ENCODE data around the gene SLC12A7.
"Not testable (repeated sequence)": the region's sequence is repeated elsewhere in the genome, so short reads cannot be mapped to it uniquely, and the experiment has no call there.

SLC12A7 gene

GRCh38 chr5:1034986-1035385 is 76.9 kb downstream of the SLC12A7 start:
- no peak for DNase-seq (ENCODE audit: low read depth)

GRCh38 chr5:1034421-1034905 is 77.4 kb downstream of the SLC12A7 start:
- DNase-seq (ENCODE audit: low read depth): no peak

GRCh38 chr5:1033606-1034420 is 78.0 kb downstream of the SLC12A7 start:
- DNase-seq (ENCODE audit: low read depth): no peak

GRCh38 chr5:1033178-1033577 is 78.7 kb downstream of the SLC12A7 start:
- no peak for DNase-seq (ENCODE audit: low read depth)

GRCh38 chr5:1032551-1033027 is 79.3 kb downstream of the SLC12A7 start:
- DNase-seq (ENCODE audit: low read depth): no peak

- no peak for DNase-seq (ENCODE audit: low read depth)
Observed at GRCh38 chr5:1032011-1032410, 79.9 kb downstream of the SLC12A7 start.

- DNase-seq (ENCODE audit: low read depth): no peak
Observed at GRCh38 chr5:1031306-1031959, 80.4 kb downstream of the SLC12A7 start.

- DNase-seq (ENCODE audit: low read depth): no peak
Observed at GRCh38 chr5:1030801-1031271, 81.0 kb downstream of the SLC12A7 start.

- no peak for DNase-seq (ENCODE audit: low read depth)
Observed at GRCh38 chr5:1029945-1030625, 81.8 kb downstream of the SLC12A7 start.

GRCh38 chr5:1029282-1029944 is 82.5 kb downstream of the SLC12A7 start:
- no peak for DNase-seq (ENCODE audit: low read depth)

- no peak for DNase-seq (ENCODE audit: low read depth)
Observed at GRCh38 chr5:1028481-1029281, 83.2 kb downstream of the SLC12A7 start.

- no peak for DNase-seq (ENCODE audit: low read depth)
Observed at GRCh38 chr5:1027631-1028441, 84.0 kb downstream of the SLC12A7 start.

GRCh38 chr5:1026700-1027621 is 84.9 kb downstream of the SLC12A7 start:
- DNase-seq (ENCODE audit: low read depth): no peak

GRCh38 chr5:1021969-1022336 is 89.9 kb downstream of the SLC12A7 start:
- not testable (repeated sequence) for DNase-seq (ENCODE audit: low read depth)

GRCh38 chr5:1021136-1021968 is 90.5 kb downstream of the SLC12A7 start:
- DNase-seq (ENCODE audit: low read depth): no peak

GRCh38 chr5:1020452-1020961 is 91.4 kb downstream of the SLC12A7 start:
- DNase-seq (ENCODE audit: low read depth): no peak

- no peak for DNase-seq (ENCODE audit: low read depth)
Observed at GRCh38 chr5:1019001-1019905, 92.6 kb downstream of the SLC12A7 start.
